CD4-positive, alpha-beta T cell treated with Interleukin-15 for 4 hours (primary cell): ENCODE results near the gene GET3.
A peak's percentile ranks its signal among the peaks of the same experiment; 100 is the strongest.
"Not testable (repeated sequence)": the region's sequence is repeated elsewhere in the genome, so short reads cannot be mapped to it uniquely, and the experiment has no call there.

Experiments used
- DNase-seq: peaks from one replicate; pipeline ENCODE4 v3.0.0-alpha.2; 2020; ENCODE audit warnings: low spot score

GET3 gene

GRCh38 chr19:12736995-12737834, at the start of gene GET3:
Gene GET3 (plus strand): TSS chr19:12737497. CDS start chr19:12737506, 9 bp downstream.
- peak; percentile 87 for DNase-seq

GRCh38 chr19:12689012-12689411, 48.3 kb upstream of the GET3 start:
- no peak for DNase-seq

- DNase-seq, result no peak
Measured at GRCh38 chr19:12689581-12690216, 47.6 kb upstream of the GET3 start.

- DNase-seq, result no peak
Measured at GRCh38 chr19:12692960-12693359, 44.3 kb upstream of the GET3 start.

- DNase-seq, result no peak
Measured at GRCh38 chr19:12694641-12695040, 42.7 kb upstream of the GET3 start.

GRCh38 chr19:12695096-12695495, 42.2 kb upstream of the GET3 start:
- no peak for DNase-seq

- no peak for DNase-seq
Measured at GRCh38 chr19:12695514-12695913, 41.8 kb upstream of the GET3 start.

GRCh38 chr19:12695997-12696365, 41.3 kb upstream of the GET3 start:
- DNase-seq, result no peak

GRCh38 chr19:12696366-12697335, 40.6 kb upstream of the GET3 start, which contains the start of gene FBXW9:
Gene FBXW9 (minus strand): TSS chr19:12696631. CDS start chr19:12696581, 50 bp downstream.
- peak; percentile 97 for DNase-seq

GRCh38 chr19:12697425-12697824, 39.9 kb upstream of the GET3 start:
- not testable (repeated sequence) for DNase-seq

- DNase-seq, result no peak
Measured at GRCh38 chr19:12698138-12698537, 39.2 kb upstream of the GET3 start.

GRCh38 chr19:12701596-12702282, 35.6 kb upstream of the GET3 start:
- no peak for DNase-seq

GRCh38 chr19:12703046-12703445, 34.3 kb upstream of the GET3 start:
- DNase-seq, result no peak

GRCh38 chr19:12705169-12705568, 32.1 kb upstream of the GET3 start:
- DNase-seq, result no peak

- DNase-seq, result no peak
Measured at GRCh38 chr19:12705654-12706331, 31.5 kb upstream of the GET3 start.

- no peak for DNase-seq
Measured at GRCh38 chr19:12706332-12706718, 31.0 kb upstream of the GET3 start.

- no peak for DNase-seq
Measured at GRCh38 chr19:12708641-12709040, 28.7 kb upstream of the GET3 start.

- no peak for DNase-seq
Measured at GRCh38 chr19:12711187-12711586, 26.1 kb upstream of the GET3 start.

- not testable (repeated sequence) for DNase-seq
Measured at GRCh38 chr19:12712077-12712476, 25.2 kb upstream of the GET3 start.

GRCh38 chr19:12713304-12713703, 24.0 kb upstream of the GET3 start:
- DNase-seq, result not testable (repeated sequence)

GRCh38 chr19:12715102-12715501, 22.2 kb upstream of the GET3 start:
- DNase-seq, result no peak
